HTR-8/SVneo (cell line): ENCODE results near the gene TSHR.
A peak's percentile ranks its signal among the peaks of the same experiment; 100 is the strongest.
"Not testable (repeated sequence)": the region's sequence is repeated elsewhere in the genome, so short reads cannot be mapped to it uniquely, and the experiment has no call there.

Source experiments
- DNase-seq: peaks from one replicate; pipeline ENCODE4 v3.0.0; 2011; ENCODE audit warnings: low spot score, mixed read lengths; ENCODE audit not compliant: insufficient read length
- FAIRE-seq: peaks from 2 replicates; lab custom pipeline; 2011; peaks lifted over from hg19 to GRCh38; lab: Jason Lieb, UNC

TSHR gene

GRCh38 chr14:80946797-80947196, 8.6 kb upstream of the TSHR start:
- no peak for DNase-seq
- FAIRE-seq: no peak

DNA sequence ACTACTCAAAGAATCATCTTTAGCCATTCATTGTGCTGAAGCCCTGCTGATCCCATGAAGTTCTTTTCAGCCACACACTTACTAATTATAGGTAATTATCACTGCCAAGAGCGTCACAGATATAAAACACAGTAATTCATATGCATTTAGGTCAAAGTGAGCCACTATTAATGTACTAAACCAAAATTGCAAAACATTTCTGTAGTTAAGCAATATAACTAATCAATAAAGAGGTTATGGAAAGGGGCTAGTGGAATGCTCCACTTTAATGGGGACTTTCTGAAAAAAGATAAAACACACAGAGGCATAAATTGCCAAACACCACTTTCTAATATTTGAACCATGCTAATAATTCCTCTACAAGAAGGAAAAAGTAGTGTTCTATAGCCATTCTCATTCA, 7.1 kb upstream of the TSHR start:
- no peak for DNase-seq

GRCh38 chr14:80951491-80951890, 3.9 kb upstream of the TSHR start:
- no peak for DNase-seq
- no peak for FAIRE-seq

More for the DNA sequence above, 7.1 kb upstream of the TSHR start:
- FAIRE-seq: no peak

GRCh38 chr14:80953211-80953610, 2.2 kb upstream of the TSHR start:
- not testable (repeated sequence) for DNase-seq, FAIRE-seq

GRCh38 chr14:80954687-80955299, 628 bp upstream of the TSHR start:
- DNase-seq (peak; percentile 69), FAIRE-seq (peak; percentile 72)

DNA sequence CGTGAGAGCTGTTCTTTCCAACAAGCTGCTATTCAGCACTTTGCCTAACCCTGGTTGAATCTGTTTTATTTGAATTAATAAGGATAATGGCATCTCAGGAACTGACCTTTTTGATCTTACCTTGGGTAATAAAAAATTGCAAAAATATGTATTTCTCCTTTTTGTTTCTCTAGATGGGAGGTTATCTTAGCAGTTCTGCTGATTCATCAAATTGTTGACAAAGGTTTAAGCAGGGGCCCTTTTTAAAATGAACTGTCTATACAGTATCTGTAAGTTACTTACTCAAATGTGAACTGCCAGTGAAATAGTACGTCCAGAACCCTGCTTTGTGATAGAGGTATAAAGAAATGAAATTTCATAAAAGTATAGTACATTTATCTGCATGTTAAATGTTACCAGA, 681 bp downstream of the TSHR start:
- DNase-seq: no peak
- no peak for FAIRE-seq

GRCh38 chr14:80956922-80957321, 1.5 kb downstream of the TSHR start:
- DNase-seq: no peak
- no peak for FAIRE-seq

DNA sequence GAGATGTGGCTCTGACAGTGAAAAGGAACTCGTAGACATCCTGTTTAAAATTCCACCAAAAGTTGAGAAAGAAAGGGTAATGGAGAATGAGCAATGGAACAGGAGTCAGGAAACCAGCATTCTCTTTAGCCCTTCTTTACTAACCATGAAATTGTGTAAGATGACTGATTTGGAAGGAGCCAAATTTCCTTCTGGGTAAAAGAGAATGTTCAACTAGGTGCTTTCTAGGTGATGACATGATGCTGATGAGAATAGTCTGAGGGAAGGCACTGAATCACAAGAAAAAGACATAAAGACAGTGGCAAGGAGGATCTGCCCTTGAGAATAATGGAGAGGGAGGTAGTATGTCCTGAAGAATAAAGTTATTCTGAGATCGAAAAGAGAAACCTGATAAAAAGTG, 2.2 kb downstream of the TSHR start:
- DNase-seq (no peak), FAIRE-seq (no peak)

GRCh38 chr14:80958226-80958625, 2.8 kb downstream of the TSHR start:
- FAIRE-seq: no peak

DNA sequence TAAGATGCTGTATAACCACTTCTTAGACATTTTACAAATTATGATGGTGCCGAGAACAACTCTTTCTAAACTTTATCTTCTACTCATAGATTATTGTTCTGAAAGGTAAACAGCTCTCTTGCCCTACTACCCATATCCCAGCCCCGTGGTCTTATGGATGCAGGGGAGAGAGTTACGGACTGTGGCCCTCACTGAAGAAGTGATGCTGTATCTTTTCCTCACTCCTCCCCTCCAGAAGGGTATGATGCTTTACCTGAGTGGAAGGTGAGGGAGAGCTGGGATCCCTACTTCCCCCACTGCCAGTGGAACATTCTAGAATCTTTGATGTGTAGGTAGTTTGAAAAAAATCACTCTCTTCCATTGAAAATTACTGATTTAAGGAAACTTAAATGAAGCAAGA, 3.5 kb downstream of the TSHR start:
- FAIRE-seq (no peak), DNase-seq (no peak)

More at GRCh38 chr14:80958226-80958625, 2.8 kb downstream of the TSHR start:
- no peak for DNase-seq

GRCh38 chr14:80959496-80959895, 4.1 kb downstream of the TSHR start:
- FAIRE-seq (no peak), DNase-seq (no peak)

DNA sequence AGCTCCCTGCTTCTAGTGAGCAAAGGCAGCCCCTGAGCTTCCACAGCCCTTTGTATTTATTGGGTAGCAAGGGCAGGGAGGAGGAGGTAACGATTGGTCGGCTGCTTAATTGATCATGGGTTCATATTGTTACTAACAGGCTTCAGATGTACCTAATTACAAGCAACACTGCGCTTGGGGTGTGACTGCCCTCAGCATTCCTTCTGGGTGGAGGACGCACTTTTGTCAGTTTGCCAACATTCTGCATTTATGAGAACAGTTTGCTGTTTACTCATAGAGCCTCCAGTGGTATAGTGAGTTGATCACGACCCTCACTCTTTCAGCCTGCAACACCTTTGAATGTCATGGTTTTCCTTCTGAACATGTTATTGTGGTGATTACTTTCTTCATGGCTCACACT, 9.6 kb downstream of the TSHR start:
- no peak for FAIRE-seq
- DNase-seq: no peak

DNA sequence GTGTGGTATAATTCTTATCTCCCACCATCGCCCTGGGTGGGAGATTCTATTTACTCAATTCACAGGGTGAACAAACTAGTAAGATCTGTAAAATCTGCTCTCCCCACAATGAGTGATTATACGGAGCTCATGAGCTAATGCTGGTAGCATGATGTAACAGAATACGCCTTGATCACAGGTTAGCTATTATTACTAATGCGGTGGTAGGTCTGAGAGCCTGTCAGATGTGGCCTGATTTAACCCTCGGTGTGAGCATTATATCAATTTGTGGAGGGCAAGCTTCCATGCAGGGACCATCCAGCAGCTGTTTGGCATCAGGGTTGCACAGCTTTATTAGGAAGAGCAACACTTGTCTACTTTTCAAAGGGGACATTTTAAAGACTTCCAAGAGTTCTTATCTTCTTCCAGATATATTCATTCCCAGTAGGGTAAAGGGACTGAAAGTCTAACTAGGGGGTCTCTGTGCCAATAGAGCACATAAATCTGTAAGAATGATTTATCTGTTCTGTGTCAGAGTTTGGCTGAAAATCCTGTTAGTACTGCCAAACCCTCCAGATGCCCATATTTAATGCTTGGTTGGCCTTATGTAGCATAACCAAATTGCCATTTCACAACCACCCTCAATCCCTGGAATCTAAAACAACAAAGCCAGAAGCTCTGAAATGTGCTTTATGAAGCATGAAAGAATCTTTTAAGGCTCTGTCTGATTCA, 18.7 kb downstream of the TSHR start:
- no peak for FAIRE-seq
- DNase-seq: no peak

DNA sequence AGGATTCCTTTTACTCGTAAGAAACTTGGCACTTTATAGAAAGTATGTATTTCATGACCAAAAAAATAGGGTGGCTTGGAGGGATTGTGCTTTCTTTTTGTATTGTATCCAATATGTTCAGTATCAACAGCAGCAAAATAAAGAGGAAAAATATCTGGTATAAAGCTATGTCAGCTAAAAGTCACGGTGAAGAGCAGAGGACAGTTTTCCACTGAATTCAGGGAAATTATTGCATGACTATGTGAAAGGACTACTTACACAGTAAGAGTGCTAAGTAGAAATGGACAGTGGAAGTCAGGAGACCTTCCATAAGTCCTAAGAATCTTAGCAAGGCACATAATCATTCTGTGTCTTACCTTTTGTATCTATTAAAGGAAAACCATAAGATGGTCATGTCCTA, 19.3 kb downstream of the TSHR start:
- DNase-seq (no peak), FAIRE-seq (no peak)

DNA sequence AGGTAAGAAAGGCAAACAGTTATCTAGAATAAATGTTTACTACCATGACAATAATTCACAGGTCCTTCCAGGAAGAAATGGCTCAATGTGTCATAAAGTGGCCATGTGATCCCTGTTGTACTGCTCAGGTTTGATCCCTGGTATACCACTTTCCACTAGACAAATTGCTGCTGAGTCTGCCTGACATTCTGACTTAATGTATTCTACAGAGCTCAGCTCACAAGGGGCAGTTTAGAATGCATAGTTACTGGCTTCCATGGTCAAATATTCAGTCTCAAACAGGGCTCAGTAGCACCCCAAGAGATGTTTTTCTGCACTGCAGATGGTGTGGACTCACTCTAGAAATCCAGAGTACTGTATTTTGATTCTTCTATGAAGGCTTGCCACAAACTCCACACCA, 21.8 kb downstream of the TSHR start:
- no peak for FAIRE-seq
- DNase-seq: no peak

DNA sequence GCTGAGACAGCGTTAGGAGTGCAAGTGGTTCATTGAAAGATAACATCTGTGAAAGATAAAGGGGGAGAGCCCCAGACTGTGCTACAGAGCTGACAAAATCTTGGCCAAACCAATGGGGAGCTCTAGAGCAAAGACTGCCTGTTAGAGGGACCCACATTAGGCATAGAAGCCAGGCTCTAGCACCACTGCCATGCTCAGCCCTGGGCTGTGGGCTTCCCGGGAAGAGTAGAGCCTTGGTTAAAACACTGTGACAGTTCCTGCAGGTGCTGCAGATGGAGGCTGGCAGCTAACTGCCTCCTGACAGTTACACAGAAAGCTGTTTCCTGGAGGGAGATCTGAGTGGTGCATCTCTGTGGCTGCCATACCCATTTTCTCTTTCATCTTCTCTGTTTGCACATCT, 23.0 kb downstream of the TSHR start:
- FAIRE-seq (no peak), DNase-seq (no peak)

- DNase-seq (no peak), FAIRE-seq (no peak)
Measured at GRCh38 chr14:80979951-80980350, 24.5 kb downstream of the TSHR start.

- no peak for DNase-seq
- FAIRE-seq: no peak
Measured at GRCh38 chr14:80981156-80981555, 25.7 kb downstream of the TSHR start.

DNA sequence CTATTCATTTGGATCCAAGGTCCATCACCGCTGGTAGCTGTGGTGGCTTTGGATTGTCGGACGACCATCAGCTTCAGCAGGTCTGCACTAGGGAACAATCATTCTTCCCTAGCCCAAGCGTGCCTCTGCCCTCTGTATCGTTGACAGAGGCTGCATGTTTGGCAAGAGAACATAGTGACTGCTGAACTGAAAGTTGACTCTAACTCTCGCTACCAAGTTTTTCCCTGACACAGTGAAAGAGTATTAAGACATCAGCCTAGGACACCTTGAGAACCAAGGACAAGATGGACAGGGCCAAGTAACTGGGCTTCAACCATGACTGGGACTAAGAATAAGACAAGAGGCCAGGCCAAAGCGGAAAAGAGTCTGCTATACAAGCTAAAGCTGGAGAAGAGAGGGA, 26.3 kb downstream of the TSHR start:
- FAIRE-seq: no peak

GRCh38 chr14:80982711-80983110, 27.3 kb downstream of the TSHR start:
- FAIRE-seq: no peak
- DNase-seq: no peak

More for the DNA sequence above, 26.3 kb downstream of the TSHR start:
- DNase-seq: no peak

GRCh38 chr14:80987235-80988032, 32.0 kb downstream of the TSHR start:
- DNase-seq: peak; percentile 64
- FAIRE-seq: no peak
